Fibroblast of villous mesenchyme (primary cell): ENCODE data around the gene CDK8. TPM values are rescaled to one million over a fixed set of nuclear protein-coding genes. Genes with fewer than 3 reads are reported as not detected.

Experiments used
- DNase-seq: peaks from one replicate; pipeline ENCODE4 v3.0.0-alpha.2; 2010; ENCODE audit warnings: low read depth
- H3K4me3 ChIP-seq: 2 replicates; pipeline ENCODE4 v1.5.1; 2011; ENCODE audit warnings: low read depth, mild to moderate bottlenecking, low read length
- CTCF ChIP-seq: IDR thresholded peaks from 2 replicates; pipeline ENCODE4 v1.5.1; 2012; ENCODE audit warnings: low read depth, mild to moderate bottlenecking, low read length; ENCODE audit not compliant: insufficient read depth
- total RNA-seq: library from RNA; depleted of rRNA; stranded (reverse); fragments of >200 nt; gene quantifications from 2 replicates; pipeline ENCODE4 v1.2.3, GENCODE V29; 2012

CDK8 gene
- total RNA-seq, 1 donor, result 23.3 TPM

GRCh38 chr13:26386026-26386425 is 132.1 kb downstream of the CDK8 start:
- no peak overlapping the region for H3K4me3 ChIP-seq
- DNase-seq, result peak; percentile 7
- TF ChIP-seq CTCF, result no peak

GRCh38 chr13:26390203-26390602 is 136.3 kb downstream of the CDK8 start:
- no peak for DNase-seq
- no peak for TF ChIP-seq CTCF
- no peak overlapping the region for H3K4me3 ChIP-seq

DNA sequence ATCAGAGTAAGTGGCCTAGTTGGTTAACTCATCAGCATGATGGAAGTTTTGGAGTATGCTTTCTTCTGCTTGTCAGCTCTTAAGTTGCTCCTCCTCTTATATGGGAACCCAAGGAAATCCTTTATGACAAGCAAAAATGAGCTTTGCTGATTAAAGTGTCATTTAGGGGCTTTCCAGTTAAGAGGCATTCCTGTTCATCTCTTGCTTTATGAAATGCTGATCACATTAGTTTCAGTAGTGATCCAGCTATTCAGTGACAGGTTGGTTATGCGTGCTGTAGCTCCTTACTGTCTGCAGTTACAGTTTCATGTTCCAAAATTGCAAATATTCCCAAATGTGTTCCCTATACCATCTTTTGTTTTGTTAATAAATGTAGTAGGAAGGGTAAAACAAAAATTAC is 146.6 kb downstream of the CDK8 start:
- H3K4me3 ChIP-seq, result no peak overlapping the region
- DNase-seq, result no peak
- no peak for TF ChIP-seq CTCF

DNA sequence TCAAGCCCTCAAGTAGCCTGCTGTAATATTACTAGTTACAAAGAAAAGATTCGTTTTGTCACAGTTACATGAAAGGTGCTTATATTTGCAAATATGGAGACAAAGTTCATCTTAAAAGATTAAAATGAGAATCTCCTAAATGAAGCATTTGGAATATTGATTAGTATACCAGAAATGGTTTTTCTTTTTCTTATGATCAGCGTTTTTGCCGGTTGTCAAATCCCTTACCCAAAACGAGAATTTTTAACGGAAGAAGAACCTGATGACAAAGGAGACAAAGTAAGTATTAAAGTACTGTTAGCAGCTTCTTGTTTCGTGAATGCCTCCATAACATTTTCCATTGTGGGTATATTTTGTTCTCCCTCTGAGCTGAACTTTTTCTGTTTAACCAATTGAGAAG is 147.1 kb downstream of the CDK8 start:
- H3K4me3 ChIP-seq, result no peak overlapping the region
- TF ChIP-seq CTCF, result no peak
- DNase-seq, result no peak

DNA sequence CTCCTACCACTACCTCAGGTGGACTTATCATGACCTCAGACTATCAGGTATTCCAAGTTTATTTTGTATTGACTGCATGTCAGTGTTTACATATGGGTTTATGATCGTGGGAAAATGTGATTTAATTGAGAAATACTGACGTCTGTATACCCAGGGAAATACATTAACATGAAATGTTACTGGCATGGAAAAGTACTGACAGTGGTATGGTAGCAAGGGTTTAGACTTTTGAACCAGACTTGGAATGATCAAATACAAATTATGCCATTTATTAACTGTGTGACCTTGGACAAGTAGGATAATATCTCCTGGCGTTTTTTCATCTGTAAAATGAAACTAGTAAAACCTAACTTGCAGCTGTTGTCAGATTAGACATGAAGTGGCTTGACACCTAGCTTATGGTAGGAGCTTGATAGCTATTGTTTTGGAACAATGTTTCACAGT is 147.7 kb downstream of the CDK8 start:
- no peak for TF ChIP-seq CTCF
- H3K4me3 ChIP-seq, result no peak overlapping the region
- no peak for DNase-seq

GRCh38 chr13:26406791-26407190 is 152.9 kb downstream of the CDK8 start:
- no peak for TF ChIP-seq CTCF

DNA sequence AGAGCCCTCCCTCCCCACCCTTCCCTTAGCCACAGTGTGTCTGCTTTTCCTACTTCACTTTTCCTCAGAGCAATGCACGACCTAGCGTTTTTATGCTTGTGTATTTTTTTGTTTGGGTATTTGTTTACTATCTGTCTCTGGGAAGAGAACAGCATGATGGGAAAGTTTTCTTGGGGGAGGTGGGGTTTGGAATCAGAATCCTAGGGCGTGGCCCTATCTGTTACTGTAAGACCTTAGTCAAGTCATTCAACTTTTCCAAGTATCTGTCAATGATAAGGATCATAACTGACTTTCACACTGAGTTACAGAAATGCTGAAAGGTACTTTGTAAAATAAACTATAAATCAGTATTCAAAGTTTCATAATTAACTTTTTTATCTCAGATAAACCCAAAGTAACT is 157.3 kb downstream of the CDK8 start:
- DNase-seq, result no peak

More at GRCh38 chr13:26406791-26407190, 152.9 kb downstream of the CDK8 start:
- no peak overlapping the region for H3K4me3 ChIP-seq
- DNase-seq, result no peak

More for the DNA sequence above, 157.3 kb downstream of the CDK8 start:
- no peak overlapping the region for H3K4me3 ChIP-seq
- TF ChIP-seq CTCF, result no peak
